H1 (cell line): ENCODE measurements around the gene RGS3. TPM values are rescaled to one million over a fixed set of nuclear protein-coding genes. Genes with fewer than 3 reads are reported as not detected.

Experiments
- CTCF ChIA-PET: fragments of 300-600 bp; sonication (Branson Sonifier 250); formaldehyde crosslinking; loops from one replicate; lab custom pipeline; 2021; ENCODE audit not compliant: partially characterized antibody; lab: Charles Lee
- POLR2A ChIA-PET: fragments of 300-600 bp; sonication (Branson Sonifier 250); formaldehyde crosslinking; loops from one replicate; lab custom pipeline; 2021; ENCODE audit warnings: inconsistent platforms; ENCODE audit not compliant: partially characterized antibody; lab: Charles Lee
- DNase-seq, 2 experiments: peaks; one replicate each; pipeline versions ENCODE4 v3.0.0 to v3.0.0-alpha.2; 2010 to 2022; ENCODE audit warnings: low spot score in 2 of 2, low read depth in 1 of 2, mixed read lengths in 1 of 2
- FAIRE-seq: peaks from 2 replicates; lab custom pipeline; 2011; peaks lifted over from hg19 to GRCh38; lab: Jason Lieb, UNC
- H2AFZ ChIP-seq: 2 replicates; pipeline ENCODE4 v1.8.1; 2012; ENCODE audit warnings: low read length, inconsistent platforms
- H2AK5ac ChIP-seq: 2 replicates; pipeline ENCODE4 v1.6.1; 2013; ENCODE audit warnings: low read depth, low read length
- H2BK120ac ChIP-seq: replicated peaks from 2 replicates; pipeline ENCODE3; 2013; ENCODE audit warnings: low read depth, low read length, inconsistent platforms
- H2BK12ac ChIP-seq: 2 replicates; pipeline ENCODE4 v1.6.1; 2013; ENCODE audit warnings: low read depth, low read length
- H2BK15ac ChIP-seq: 2 replicates; pipeline ENCODE4 v1.6.1; 2013; ENCODE audit warnings: low read length
- H2BK20ac ChIP-seq: 2 replicates; pipeline ENCODE4 v1.6.1; 2013; ENCODE audit warnings: low read length
- H2BK5ac ChIP-seq: 2 replicates; pipeline ENCODE4 v1.6.1; 2013; ENCODE audit warnings: low read depth, low read length
- H3K14ac ChIP-seq: 2 replicates; pipeline ENCODE4 v1.6.1; 2013; ENCODE audit warnings: inconsistent platforms; ENCODE audit not compliant: insufficient read length
- H3K18ac ChIP-seq: 2 replicates; pipeline ENCODE4 v1.6.1; 2013; ENCODE audit warnings: low read length; ENCODE audit errors: extremely low read depth
- H3K23ac ChIP-seq: 2 replicates; pipeline ENCODE4 v1.6.1; 2013; ENCODE audit warnings: inconsistent platforms; ENCODE audit not compliant: insufficient read length
- H3K23me2 ChIP-seq: 2 replicates; pipeline ENCODE4 v1.6.1; 2013; ENCODE audit warnings: low read depth, low read length
- H3K27ac ChIP-seq: 2 replicates; pipeline ENCODE4 v1.6.1; 2011; ENCODE audit warnings: low read depth, low read length, inconsistent platforms
- H3K27me3 ChIP-seq, 4 experiments: replicated peaks in 1 of 4; 1 replicate in 1 of 4; 2 replicates in 3 of 4; pipeline versions ENCODE4 v1.6.1 to v1.8.1; 2011 to 2013; ENCODE audit warnings: low read length in 3 of 4, mild to moderate bottlenecking in 3 of 4, inconsistent platforms in 2 of 4, mixed read lengths in 2 of 4, moderate library complexity in 1 of 4; ENCODE audit not compliant: control insufficient read depth in 3 of 4, insufficient read depth in 3 of 4; ENCODE audit errors: extremely low read depth in 1 of 4
- H3K36me3 ChIP-seq, 4 experiments: 2 replicates each; pipeline versions ENCODE4 v1.6.1 to v1.8.1; 2011 to 2013; ENCODE audit warnings: mild to moderate bottlenecking in 4 of 4, low read length in 3 of 4, moderate library complexity in 2 of 4, control low read depth in 1 of 4, inconsistent platforms in 1 of 4; ENCODE audit not compliant: insufficient read depth in 4 of 4, control insufficient read depth in 2 of 4
- H3K4ac ChIP-seq: replicated peaks from 2 replicates; pipeline ENCODE3; 2013; ENCODE audit warnings: low read length, low read depth, mixed read lengths, inconsistent platforms; ENCODE audit not compliant: insufficient read length
- H3K4me1 ChIP-seq, 4 experiments: replicated peaks in 1 of 4; 1 replicate in 1 of 4; 2 replicates in 3 of 4; pipeline versions ENCODE4 v1.6.1 to v1.8.1; 2011 to 2013; ENCODE audit warnings: low read length in 3 of 4, inconsistent platforms in 2 of 4, mixed read lengths in 1 of 4; ENCODE audit not compliant: insufficient read depth in 4 of 4, control insufficient read depth in 3 of 4
- H3K4me2 ChIP-seq, 2 experiments: 2 replicates each; pipeline versions ENCODE4 v1.6.1 to v1.8.1; 2011 to 2013; ENCODE audit warnings: low read depth in 2 of 2, low read length in 2 of 2, control low read depth in 1 of 2, inconsistent platforms in 1 of 2, mild to moderate bottlenecking in 1 of 2; ENCODE audit not compliant: insufficient read depth in 1 of 2
- H3K4me3 ChIP-seq, 4 experiments: fragments of 200-600, 300-600 bp in 1 of 4; sonication (generic), shearing (Covaris generic), sonication (Bioruptor Twin) in 1 of 4; 2 replicates each; pipeline versions ENCODE4 v1.5.1 to v1.8.1; 2011 to 2016; ENCODE audit warnings: low read length in 4 of 4, low read depth in 3 of 4, control low read depth in 2 of 4, inconsistent platforms in 2 of 4, mild to moderate bottlenecking in 2 of 4, mixed read lengths in 1 of 4, moderate library complexity in 1 of 4; ENCODE audit not compliant: insufficient read depth in 2 of 4; ENCODE audit errors: extremely low read depth in 1 of 4
- H3K56ac ChIP-seq: replicated peaks from 2 replicates; pipeline ENCODE3; 2013; ENCODE audit warnings: low read depth, mild to moderate bottlenecking, mixed read lengths, low read length, inconsistent platforms; ENCODE audit not compliant: insufficient read length
- H3K79me1 ChIP-seq: 2 replicates; pipeline ENCODE4 v1.6.1; 2013; ENCODE audit warnings: low read depth, low read length, control low read depth
- H3K79me2 ChIP-seq, 2 experiments: 2 replicates each; pipeline versions ENCODE4 v1.6.1 to v1.8.1; 2012 to 2013; ENCODE audit warnings: low read length in 2 of 2, mild to moderate bottlenecking in 2 of 2, inconsistent platforms in 1 of 2; ENCODE audit not compliant: insufficient read depth in 2 of 2, control insufficient read depth in 1 of 2
- H3K9ac ChIP-seq, 4 experiments: replicated peaks in 1 of 4; 1 replicate in 1 of 4; 2 replicates in 3 of 4; pipeline versions ENCODE4 v1.6.1 to v1.8.1; 2011 to 2013; ENCODE audit warnings: low read depth in 3 of 4, low read length in 3 of 4, control low read depth in 2 of 4, mild to moderate bottlenecking in 2 of 4, moderate library complexity in 2 of 4, inconsistent platforms in 1 of 4; ENCODE audit errors: extremely low read depth in 1 of 4
- H3K9me3 ChIP-seq, 2 experiments: 2 replicates each; pipeline versions ENCODE4 v1.6.1 to v1.8.1; 2012 to 2013; ENCODE audit warnings: mild to moderate bottlenecking in 2 of 2, moderate library complexity in 2 of 2, control low read depth in 1 of 2, inconsistent platforms in 1 of 2, low read depth in 1 of 2, low read length in 1 of 2, mixed read lengths in 1 of 2; ENCODE audit not compliant: insufficient read depth in 2 of 2
- H4K20me1 ChIP-seq, 2 experiments: replicated peaks in 1 of 2; 2 replicates each; pipeline versions ENCODE3 to v1.8.1; 2011 to 2013; ENCODE audit warnings: inconsistent platforms in 2 of 2, low read length in 2 of 2, mild to moderate bottlenecking in 1 of 2; ENCODE audit not compliant: insufficient read depth in 2 of 2, control insufficient read depth in 1 of 2
- H4K5ac ChIP-seq: 2 replicates; pipeline ENCODE4 v1.6.1; 2013; ENCODE audit warnings: low read length, low read depth, mixed read lengths, inconsistent platforms; ENCODE audit not compliant: insufficient read length
- H4K8ac ChIP-seq: 2 replicates; pipeline ENCODE4 v1.8.0; 2013; ENCODE audit warnings: mild to moderate bottlenecking, moderate library complexity, low read length, inconsistent platforms; ENCODE audit not compliant: insufficient read depth; ENCODE audit errors: extremely low read depth
- H4K91ac ChIP-seq: replicated peaks from 2 replicates; pipeline ENCODE3; 2013; ENCODE audit warnings: low read length, mixed read lengths, inconsistent platforms; ENCODE audit not compliant: insufficient read length
- CEBPB ChIP-seq: IDR thresholded peaks from 2 replicates; pipeline ENCODE4 v1.6.1; 2012; ENCODE audit warnings: low read depth, low read length
- CHD2 ChIP-seq: IDR thresholded peaks from 2 replicates; pipeline ENCODE4 v1.6.1; 2012; ENCODE audit warnings: low read length, improper control_type of control experiment
- CTBP2 ChIP-seq: IDR thresholded peaks from 2 replicates; pipeline ENCODE4 v1.7.0; 2011; ENCODE audit warnings: borderline replicate concordance, mild to moderate bottlenecking, moderate library complexity, mixed read lengths, low read length; ENCODE audit not compliant: insufficient read depth, insufficient read length
- E2F6 ChIP-seq: IDR thresholded peaks from 2 replicates; pipeline ENCODE4 v1.6.1; 2012; ENCODE audit warnings: inconsistent platforms
- EGR1 ChIP-seq: IDR thresholded peaks from 2 replicates; pipeline ENCODE4 v1.6.1; 2011; ENCODE audit warnings: low read depth, low read length, borderline replicate concordance
- HDAC2 ChIP-seq, 2 experiments: fragments of 300-600 bp in 1 of 2; sonication (generic) in 1 of 2; IDR thresholded peaks; 2 replicates each; pipeline ENCODE4 v1.6.1; 2011 to 2012; ENCODE audit warnings: low read depth in 2 of 2, low read length in 2 of 2, mild to moderate bottlenecking in 2 of 2, moderate library complexity in 2 of 2, borderline replicate concordance in 1 of 2, inconsistent platforms in 1 of 2
- HDAC6 ChIP-seq: IDR thresholded peaks from one replicate; pipeline ENCODE4 v1.7.1; 2012; ENCODE audit warnings: low read depth, mild to moderate bottlenecking, inconsistent platforms, low read length, moderate library complexity
- JUN ChIP-seq: IDR thresholded peaks from 2 replicates; pipeline ENCODE4 v1.6.1; 2011; ENCODE audit warnings: low read depth, mild to moderate bottlenecking, improper control_type of control experiment, low read length
- SRF ChIP-seq: IDR thresholded peaks from 2 replicates; pipeline ENCODE4 v1.6.1; 2011; ENCODE audit warnings: mild to moderate bottlenecking, low read depth, low read length, moderate library complexity
- USF2 ChIP-seq: IDR thresholded peaks from 2 replicates; pipeline ENCODE4 v1.6.1; 2011; ENCODE audit warnings: low read length, improper control_type of control experiment
- WGBS, 2 experiments: shearing (Covaris generic) in 1 of 2; methylation state at CpG; one replicate each; pipeline versions ENCODE4 v1.1.6 to v1.1.7; 2013 to 2015; ENCODE audit warnings: low lambda C conversion rate in 2 of 2, mixed read lengths in 2 of 2, inconsistent platforms in 1 of 2, low coverage in 1 of 2, missing lambda C conversion rate in 1 of 2; ENCODE audit not compliant: insufficient replicate concordance in 2 of 2, insufficient coverage in 1 of 2, insufficient read length in 1 of 2; ENCODE audit errors: extremely low coverage in 1 of 2, missing lambda C conversion rate in 1 of 2; 5-methylcytosine and 5-hydroxymethylcytosine counted together
- polyA plus RNA-seq, 7 experiments: library from polyadenylated mRNA; depleted of rRNA in 3 of 7; stranded (reverse) in 5 of 7; unstranded in 2 of 7; fragments of >200 nt in 5 of 7; fragments of 200-250 nt in 2 of 7; gene quantifications; 1 replicate in 5 of 7; 2 replicates in 1 of 7; 4 replicates in 1 of 7; pipeline versions ENCODE4 v1.2.1 to v1.2.3, GENCODE V29; 2011 to 2013; ENCODE audit warnings: missing spikeins in 2 of 7, mixed read lengths in 2 of 7
- total RNA-seq: library from RNA; stranded (reverse); fragmentation: NEBNext Ultra II Directional; extraction: Animal tissue kit (Norgen Biotek cat#: 25700); gene quantifications from 2 replicates; pipeline ENCODE4 v1.2.1, GENCODE V29; 2021
- TF ChIP-seq, protein P1 (sequence below): IDR thresholded peaks from 2 replicates; pipeline ENCODE4 v1.6.1; 2011; ENCODE audit warnings: low read depth, mild to moderate bottlenecking, low read length; ENCODE audit not compliant: insufficient read depth

The RGS3 gene
- total and polyA plus RNA-seq, 2 of the 8 experiments (the other 6 are each of a cell fraction or from before 2014, with no cell fraction given) = 12.6 to 18.2 TPM

DNA sequence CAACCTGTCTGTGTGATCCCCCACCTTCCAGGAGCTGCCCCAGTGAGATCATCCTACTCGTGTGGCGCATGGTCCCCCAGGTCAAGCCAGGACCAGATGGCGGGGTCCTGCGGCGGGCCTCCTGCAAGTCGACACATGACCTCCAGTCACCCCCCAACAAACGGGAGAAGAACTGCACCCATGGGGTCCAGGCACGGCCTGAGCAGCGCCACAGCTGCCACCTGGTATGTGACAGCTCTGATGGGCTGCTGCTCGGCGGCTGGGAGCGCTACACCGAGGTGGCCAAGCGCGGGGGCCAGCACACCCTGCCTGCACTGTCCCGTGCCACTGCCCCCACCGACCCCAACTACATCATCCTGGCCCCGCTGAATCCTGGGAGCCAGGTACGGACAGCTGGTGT, 43.7 kb downstream of the RGS3 start:
- H3K9me3 ChIP-seq = no peaks in the 10 kb centered on the region
- 0 out of 2 replicates have a peak, but pooled peaks cover 2% of the 10 kb centered on the region for H3K79me1 ChIP-seq
- no peak overlapping the region for H3K56ac ChIP-seq
- WGBS, 2 experiments = 95% methylated on average over 19 of the region's 19 CpGs; no CpG with 5 or more reads in 1 of the 2 experiments
- no peak overlapping the region for H3K4ac ChIP-seq
- FAIRE-seq = no peak
- H2AFZ ChIP-seq = no peak overlapping the region
- H3K14ac ChIP-seq = no peak overlapping the region
- H3K9ac ChIP-seq = no peak overlapping the region
- H4K8ac ChIP-seq = no peak overlapping the region
- no peak overlapping the region for H3K4me2 ChIP-seq
- H3K4me1 ChIP-seq = peaks cover 9 to 16% (median 10%) of the 10 kb centered on the region in 4 experiments
- H3K23ac ChIP-seq = no peak overlapping the region
- H2BK20ac ChIP-seq = no peak overlapping the region
- H2BK12ac ChIP-seq = no peak overlapping the region
- H4K91ac ChIP-seq = no peak overlapping the region
- DNase-seq = no peak
- H3K23me2 ChIP-seq = no peaks in the 10 kb centered on the region
- POLR2A ChIA-PET = no interaction called here
- no peaks in the 10 kb centered on the region for H3K27me3 ChIP-seq
- H4K20me1 ChIP-seq = no peaks in the 10 kb centered on the region
- no peaks in the 10 kb centered on the region for H3K79me2 ChIP-seq
- H2BK120ac ChIP-seq = no peak overlapping the region
- H2BK5ac ChIP-seq = no peak overlapping the region
- no peak overlapping the region for H4K5ac ChIP-seq
- CTCF ChIA-PET = interaction anchor here (0.7 to 5.8 kb wide), 27 partner anchors 9 to 157 kb away, joined by 3 to 67 read pairs (median 6); partner anchors contain the start of gene RGS3
- no peaks in the 10 kb centered on the region for H3K36me3 ChIP-seq
- H2BK15ac ChIP-seq = no peak overlapping the region
- no peak overlapping the region for H3K18ac ChIP-seq
- H3K4me3 ChIP-seq = no peak overlapping the region
- no peak overlapping the region for H3K27ac ChIP-seq
- no peak overlapping the region for H2AK5ac ChIP-seq
- TF ChIP-seq HDAC6 (no peak), EGR1 (no peak), JUN (no peak), CEBPB (no peak), CHD2 (no peak), USF2 (no peak), SRF (no peak), CTBP2 (no peak), E2F6 (no peak), HDAC2 (IDR thresholded peaks at IDR 0.05; ENCODE audit: borderline replicate concordance in 1 of 2, low read depth in 2 of 2, low read length in 2 of 2) (no peak)
- TF ChIP-seq, protein P1, sequence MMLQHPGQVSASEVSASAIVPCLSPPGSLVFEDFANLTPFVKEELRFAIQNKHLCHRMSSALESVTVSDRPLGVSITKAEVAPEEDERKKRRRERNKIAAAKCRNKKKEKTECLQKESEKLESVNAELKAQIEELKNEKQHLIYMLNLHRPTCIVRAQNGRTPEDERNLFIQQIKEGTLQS = no peak
